Peyer's patch (tissue), 4 donors: Measurements from ENCODE around the gene SCN2A.

Experiments
- CTCF ChIP-seq, 6 experiments: fragments of 450-650 bp in 4 of 6; fragments of 200-600 bp in 2 of 6; sonication (generic) in 1 of 6; IDR thresholded peaks; one replicate each; pipeline ENCODE4 v1.5.1; 2017 to 2019; ENCODE audit warnings: antibody characterized with exemption in 6 of 6, mild to moderate bottlenecking in 3 of 6, moderate library complexity in 1 of 6
- POLR2A ChIP-seq, 2 donors: fragments of 450-650 bp; IDR thresholded peaks; one replicate each; pipeline ENCODE4 v1.5.1; 2017; ENCODE audit warnings: antibody characterized with exemption in 2 of 2, mild to moderate bottlenecking in 2 of 2, moderate library complexity in 2 of 2

DNA sequence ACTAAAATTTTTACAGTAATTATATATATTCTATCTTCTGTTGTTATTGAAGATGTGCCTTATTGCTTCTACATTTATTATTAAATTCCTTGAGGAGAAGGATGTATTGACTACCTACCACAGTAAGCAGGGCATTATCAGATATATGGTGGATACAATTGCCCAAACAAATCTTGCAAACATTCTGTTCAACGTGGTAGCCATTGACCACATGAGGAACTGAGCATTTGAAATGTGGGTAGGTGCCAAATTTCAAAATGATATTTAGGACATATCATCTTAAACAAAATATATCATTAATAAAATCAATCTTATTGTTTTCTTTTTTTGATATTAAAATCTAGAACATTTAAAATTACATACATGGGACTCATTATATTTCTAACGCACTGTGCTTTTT is 46.5 kb upstream of the SCN2A start:
- TF ChIP-seq POLR2A (IDR thresholded peaks at IDR 0.05) (no peak), CTCF (IDR thresholded peaks at IDR 0.05) (no peak)
